NCI-H146 treated with DMSO at 0.1 percent for 48 hours (cell line): ENCODE measurements around the gene DAD1.
"Not testable (repeated sequence)": the region's sequence is repeated elsewhere in the genome, so short reads cannot be mapped to it uniquely, and the experiment has no call there.

Source experiments
- DNase-seq: peaks from one replicate; lab custom pipeline; 2025; ENCODE audit not compliant: unreplicated experiment; lab: John Stamatoyannopoulos, UW

DAD1 gene

DNA sequence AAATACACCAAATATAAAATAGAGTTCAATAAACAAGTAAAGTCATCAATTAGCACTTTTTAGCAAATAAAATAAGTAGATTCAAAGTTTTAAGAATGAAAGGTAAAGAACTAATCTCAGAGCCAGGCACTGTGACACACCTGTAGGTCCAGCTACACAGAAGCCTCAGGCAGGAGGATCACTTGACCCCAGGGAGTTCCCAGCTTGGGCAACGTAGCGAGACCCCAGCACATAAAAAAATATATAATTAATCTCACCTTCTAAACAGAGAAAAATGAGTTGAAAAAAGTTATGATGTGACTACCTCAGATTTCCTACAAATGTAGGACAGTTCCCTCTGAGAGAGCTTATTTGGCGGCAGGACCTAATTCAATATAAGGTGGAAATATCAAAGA is 19.3 kb downstream of the DAD1 start:
- DNase-seq: no peak

DNA sequence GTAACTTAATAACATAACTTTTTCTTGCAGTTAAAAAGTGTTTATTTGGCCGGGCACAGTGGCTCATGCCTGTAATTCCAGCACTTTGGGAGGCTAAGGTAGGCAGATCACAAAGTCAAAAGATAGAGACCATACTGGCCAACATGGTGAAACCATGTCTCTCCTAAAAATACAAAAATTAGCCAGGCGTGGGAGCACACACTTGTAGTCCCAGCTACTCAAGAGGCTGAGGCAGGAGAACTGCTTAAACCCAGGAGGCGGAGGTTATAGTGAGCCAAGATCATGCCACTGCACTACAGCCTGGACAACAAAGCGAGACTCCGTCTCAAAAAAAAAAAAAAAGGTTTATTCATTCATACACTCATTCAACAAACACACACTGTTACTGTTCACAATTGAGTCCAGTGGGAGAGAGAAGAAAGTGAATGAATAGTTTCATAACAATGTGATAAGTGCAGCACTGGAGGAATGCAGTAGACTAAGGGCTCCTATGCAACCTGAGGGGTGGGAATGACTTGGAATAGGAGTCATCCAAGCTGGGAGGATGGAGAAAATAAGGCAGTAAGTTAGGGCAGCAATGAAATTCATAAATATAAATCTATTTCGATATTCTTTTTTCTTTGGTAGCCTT is 19.8 kb downstream of the DAD1 start:
- no peak for DNase-seq

DNA sequence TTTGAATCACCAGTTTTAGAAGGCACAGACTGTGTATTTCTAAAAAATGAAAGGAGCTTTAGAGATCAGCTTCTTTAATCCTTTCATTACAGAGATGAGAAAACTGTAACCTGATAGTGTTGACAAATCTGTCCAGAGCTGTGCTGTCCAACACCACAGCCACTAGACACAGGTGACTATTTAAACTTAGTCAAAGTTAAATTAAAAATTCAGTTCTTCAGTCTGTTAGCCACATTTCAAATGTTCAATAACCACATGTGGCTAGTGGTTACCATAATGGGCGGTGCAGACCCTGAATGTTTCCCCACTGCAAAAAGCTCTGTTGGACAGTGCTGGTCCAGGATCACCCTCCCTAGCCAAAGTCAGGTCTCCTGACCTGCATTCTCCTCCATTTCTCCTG is 21.6 kb downstream of the DAD1 start:
- no peak for DNase-seq

DNA sequence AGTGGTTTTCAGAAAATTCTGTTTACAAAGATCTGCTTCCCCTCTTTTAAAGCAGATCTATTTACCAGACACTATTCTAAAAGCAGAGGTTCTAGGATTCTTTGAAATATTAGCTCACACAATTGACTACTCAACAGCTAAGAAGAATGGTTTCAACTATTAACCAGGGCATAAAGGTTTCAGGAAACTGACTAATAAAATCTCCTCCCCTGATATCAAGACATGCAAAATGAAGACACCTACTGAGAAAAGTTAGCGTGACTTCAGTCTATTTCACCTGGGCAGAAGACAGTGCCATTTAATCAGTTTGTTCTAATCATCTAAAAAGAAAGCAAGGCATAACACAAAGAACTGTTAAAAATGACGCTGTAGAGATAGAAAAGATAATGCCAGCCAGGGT is 22.2 kb downstream of the DAD1 start:
- DNase-seq: no peak

DNA sequence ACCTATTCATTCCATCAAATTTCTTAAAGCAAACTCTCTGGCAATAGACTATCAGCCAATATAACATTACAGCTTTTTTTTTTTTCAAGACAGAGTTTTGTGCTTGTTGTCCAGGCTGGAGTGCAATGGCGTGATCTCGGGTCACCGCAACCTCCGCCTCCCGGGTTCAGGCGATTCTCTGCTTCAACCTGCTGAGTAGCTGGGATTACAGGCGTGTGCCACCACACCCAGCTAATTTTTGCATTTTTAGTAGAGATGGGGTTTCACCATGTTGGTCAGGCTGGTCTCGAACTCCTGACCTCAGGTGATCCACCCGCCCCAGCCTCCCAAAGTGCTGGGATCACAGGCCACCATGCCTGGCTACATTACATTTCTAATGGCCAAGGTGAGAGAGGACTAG is 22.8 kb downstream of the DAD1 start:
- DNase-seq: not testable (repeated sequence)

DNA sequence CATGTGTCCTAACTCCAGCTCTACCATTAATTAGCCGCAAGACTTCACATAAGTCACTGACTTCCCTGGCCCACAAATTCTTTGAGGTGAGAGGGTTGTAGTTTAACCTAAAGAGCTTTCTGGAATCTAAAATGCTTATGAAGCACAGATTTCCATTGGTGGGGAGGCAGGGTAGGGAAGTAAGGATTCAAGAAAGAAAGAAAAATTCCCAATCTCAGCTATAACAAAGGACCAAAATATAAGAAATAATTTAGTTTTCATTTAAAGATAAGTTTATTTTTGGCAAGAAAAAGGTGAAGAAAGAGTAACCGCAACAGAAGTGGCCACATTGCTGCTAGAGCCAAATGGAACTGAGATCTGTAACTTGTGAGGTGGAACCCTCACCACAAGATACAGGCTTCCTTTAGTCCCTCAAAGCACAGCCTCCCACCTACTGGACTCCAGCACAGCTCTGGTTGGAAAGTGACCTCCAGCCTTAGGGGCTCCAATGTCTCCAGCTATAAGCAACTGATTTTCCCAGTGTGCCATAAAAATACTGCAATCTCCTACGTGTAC is 23.6 kb downstream of the DAD1 start:
- DNase-seq: no peak

DNA sequence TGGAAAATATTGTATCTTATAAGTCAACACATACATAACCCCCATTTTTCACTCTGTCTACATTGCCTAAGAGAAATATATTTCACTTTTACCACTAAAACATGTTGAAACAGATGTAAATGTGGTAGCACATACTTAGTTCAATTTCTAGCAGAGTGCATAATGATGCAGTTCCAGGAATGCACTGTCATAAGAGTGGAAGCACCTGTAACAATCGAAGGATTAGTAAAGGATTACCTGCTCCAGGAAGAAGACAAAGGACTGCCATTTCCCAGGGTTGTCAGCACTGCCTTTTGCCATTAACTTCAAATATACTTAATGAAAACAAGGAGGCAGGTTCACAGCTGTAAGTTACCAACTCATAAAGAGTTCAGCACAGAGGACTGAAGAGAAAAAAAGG is 24.6 kb downstream of the DAD1 start:
- DNase-seq: no peak

DNA sequence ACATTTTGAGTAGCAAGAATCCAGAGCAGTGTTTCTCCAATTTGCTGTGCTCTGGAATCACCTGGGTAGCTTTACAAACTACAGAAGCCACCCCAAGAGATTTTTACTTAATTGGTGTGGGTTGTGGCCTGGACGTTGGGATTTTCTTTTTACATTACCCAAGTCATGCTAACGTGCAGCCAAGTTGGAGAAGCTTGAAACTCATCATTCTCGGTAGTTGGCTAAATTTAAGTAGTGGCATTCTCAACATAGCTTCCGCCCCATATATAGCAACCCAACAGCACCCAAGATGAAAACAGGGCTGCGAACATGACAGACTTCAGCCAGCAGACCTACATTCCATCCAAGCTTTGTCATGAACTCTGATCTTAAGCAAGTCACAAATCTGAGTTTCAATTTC is 25.0 kb downstream of the DAD1 start:
- no peak for DNase-seq

DNA sequence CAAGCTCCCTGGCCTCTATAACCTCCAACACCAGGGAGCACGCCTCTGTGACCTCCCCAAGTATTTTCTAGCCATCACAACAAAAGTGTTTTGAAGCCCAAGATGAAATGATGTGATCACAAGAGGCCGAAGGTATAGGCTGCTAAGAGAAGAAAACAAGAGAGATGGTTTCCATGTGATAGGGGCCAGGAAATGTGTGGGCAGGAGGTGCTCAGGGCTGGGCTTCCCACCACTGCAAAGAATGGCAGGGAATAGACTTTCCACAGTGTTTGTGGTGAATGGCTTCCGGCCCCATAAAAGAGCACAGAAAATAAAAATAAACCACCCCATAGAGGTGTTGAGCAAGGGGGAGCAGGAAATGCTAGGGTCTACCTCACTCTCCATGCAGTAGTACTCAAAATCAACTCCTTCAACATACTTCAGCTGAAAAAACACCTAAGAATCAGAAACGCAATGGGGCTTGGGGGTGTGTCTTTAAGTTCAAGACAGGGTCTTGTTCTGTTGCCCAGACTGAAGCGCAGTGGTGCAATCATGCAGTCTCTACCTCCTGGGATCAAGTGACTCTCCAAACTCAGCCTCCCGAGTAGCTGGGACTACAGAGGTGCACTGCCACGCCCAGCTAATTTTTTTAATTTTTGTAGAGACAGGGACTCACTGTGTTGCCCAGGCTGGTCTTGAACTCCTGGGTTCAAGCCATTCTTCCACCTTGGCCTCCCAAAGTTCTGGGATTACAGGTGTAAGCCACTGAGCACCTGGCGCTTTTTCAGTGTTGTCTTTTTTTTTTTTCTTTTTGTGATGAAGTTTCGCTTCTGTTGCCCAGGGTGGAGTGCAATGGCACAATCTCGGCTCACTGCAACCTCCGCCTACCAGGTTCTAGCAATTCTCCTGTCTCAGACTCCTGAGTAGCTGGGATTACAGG is 27.1 kb downstream of the DAD1 start:
- DNase-seq: no peak

DNA sequence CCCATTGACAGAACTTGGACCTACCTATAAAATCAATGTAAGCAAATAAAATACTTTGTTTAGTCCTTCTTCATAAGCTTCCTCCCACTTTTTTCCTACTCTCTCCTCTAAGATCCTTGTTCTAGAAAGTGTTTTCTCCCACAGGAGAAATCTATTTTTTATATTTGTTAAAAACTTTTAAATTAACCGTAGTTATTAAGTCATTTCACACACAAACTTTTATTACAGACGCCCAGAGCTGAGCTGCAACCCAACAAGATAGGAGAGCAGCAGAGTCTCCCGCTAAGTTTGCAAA is 27.7 kb downstream of the DAD1 start:
- DNase-seq: no peak

DNA sequence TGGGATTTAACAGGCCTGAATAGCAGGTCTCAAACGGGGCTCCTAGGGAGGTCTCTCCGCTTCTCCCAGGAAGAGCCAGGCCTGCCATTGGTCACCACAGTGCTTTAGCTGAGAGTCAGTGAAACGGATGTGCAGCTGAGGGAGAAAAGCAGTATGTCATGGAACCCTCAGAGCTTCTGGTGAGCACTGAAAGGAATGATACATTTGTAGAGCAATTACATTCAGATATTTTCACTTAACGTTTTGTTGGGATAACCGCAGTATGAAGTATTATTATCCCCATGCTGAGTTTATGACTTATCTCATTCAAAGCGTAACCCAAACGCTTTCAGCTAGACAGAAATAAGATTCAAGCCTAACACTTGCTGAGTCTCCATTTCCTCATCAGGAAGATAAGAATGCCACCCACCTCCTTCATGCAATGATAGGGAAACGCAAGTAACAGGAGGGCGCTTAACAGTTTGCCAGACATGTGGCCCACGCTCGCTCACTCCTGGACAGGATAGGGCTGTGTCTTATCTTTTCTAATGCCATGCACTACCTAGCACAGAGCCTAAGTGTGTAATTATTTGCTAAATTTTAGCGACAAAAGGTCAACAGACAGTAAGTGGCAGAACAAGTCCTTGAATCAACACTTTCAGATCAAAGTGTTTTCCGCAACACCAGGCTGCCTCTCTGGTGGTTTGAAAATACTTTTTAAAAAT is 28.2 kb downstream of the DAD1 start:
- DNase-seq: no peak

DNA sequence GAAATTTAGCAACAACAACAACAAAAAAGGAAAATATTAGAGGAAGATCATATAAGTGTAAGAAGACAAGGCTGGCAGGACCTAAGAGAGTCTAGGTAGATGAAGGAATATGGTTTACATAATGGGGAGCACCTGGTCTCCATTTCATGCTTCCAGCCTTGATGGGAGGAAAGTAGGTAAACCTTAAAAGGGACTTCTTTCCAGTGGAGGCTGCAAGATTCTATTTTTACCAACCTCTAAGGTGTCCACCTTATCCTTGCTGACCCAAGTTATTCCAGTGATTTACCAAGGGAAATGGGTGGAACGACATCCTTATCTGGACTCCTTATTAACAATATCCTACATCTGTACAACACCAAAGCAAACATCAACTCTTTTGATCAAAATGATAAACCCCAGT is 30.0 kb downstream of the DAD1 start:
- DNase-seq: no peak

DNA sequence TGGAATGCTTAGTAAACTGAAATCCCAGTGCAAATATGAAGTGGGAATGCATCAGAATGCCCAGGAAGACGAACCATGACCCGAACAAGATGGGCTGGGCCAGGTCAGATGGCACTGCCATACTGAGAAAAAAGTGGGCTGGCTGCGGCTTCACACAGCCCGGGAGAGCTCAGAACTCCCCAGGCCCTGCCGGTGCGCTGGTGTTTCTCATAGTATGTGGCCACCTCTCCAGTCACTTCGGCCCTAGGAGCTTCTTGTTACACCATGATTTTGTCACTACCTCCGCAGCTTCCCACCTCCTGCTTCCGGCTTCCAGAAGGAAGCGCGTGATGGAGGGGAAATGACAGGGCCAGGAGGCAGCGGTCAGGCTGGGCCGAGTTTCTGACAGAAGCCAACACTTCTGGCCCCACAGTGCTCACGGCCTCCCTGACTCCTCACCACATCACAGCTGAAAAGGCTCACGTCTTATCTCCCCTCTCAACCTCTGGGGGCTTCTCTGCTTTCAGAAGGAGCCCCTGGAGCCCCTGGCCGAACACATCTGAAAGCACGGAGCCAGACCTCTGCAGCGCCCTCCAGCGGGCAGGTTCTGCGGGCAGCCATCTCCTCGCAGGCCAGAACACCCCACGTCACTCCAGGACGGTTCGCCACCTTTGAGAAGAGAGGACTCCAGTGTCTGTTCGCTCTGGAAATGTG is 30.7 kb downstream of the DAD1 start:
- no peak for DNase-seq

DNA sequence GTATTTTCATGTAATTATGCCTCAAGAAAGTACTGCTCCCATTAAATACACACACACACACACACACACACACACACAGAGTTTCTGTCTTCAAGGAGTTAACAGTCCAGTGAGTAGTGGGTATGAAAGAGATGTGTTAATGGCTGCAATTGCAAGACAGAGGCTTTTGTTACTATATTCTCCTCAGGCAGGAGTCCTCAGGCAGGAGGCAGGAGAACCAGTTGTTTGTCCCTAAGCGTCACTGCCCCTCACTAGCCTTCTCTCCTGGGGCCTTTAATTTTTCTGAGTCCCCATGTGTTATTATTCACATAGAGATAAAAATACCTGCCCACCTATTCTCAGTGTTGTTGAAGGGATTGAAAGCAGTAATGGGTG is 31.2 kb downstream of the DAD1 start:
- DNase-seq: no peak

DNA sequence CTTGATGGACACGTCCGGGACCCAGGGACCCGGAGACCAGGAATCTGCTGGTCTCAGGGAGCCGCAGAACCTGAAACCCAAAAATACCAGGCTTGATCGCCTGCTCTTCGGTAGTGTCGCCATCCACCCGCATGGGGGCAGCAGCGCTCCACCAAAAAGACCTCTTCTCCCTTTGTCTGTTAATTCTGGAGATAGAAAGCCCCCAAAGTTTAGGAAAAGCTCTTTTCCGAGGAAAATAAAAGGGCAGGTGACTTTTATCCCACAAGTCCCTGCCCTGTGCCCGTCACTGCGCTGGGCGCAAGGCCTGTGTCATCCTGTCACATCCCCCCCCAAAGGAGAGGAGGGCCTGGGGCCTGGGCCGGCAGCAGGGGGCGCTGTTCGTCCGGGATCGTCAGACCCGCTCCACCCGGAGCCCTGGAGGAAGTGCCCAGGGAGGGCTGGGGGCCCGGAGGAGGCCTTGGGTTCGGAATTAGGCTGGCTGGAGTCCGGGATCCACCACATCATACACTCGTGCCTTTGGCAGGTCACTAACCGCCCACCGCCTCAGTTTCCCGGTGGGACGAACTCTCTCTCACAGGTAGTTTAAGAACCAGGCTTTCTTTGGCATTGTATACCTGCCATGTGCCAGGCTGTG is 31.9 kb downstream of the DAD1 start:
- DNase-seq: peak; percentile 64

DNA sequence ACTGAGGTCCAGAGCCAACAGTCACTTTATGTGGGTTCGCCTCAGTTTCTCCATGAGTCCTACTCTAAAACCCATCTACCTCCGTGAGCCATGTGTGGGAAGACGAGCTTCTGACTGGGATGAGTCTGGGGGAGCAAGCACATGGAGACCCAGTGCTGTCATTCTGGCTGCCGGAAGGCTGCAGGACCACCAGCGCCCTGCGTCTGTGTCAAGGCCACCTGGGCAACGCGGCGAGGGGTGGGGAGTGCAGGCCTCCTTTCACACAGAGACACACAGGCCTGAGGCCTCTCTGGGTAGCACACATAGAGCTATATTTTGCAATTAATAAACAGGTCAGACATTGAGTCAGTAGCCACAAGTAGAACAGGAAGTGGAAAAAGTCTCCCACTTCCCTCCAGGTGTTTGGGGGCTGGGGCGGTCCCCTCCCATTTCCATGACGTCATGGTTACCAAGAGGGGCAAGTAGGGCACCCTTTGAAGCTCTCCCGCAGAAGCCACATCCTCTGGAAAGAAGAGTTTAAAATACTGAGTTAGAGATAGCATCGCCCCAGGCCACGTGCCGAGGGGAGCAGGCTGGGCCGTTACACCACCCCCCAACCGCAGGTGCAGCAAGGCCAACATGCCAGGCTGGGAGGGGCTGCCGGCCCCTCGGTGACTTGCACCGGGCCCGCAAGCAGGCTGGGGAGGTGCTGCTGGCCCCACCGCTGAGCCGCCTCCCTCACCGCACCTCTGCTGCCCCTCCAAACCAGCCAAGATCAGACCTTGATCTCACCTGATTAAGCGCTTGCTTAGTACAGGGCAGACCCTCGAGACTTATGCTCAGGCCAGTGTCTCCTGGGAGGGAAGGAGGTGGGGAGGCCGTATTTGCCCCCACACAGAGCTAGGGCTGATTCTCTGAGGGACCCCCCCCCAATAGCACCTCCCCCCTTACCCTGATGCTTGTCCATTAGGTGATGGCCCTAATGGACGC is 32.7 kb downstream of the DAD1 start:
- DNase-seq: no peak

DNA sequence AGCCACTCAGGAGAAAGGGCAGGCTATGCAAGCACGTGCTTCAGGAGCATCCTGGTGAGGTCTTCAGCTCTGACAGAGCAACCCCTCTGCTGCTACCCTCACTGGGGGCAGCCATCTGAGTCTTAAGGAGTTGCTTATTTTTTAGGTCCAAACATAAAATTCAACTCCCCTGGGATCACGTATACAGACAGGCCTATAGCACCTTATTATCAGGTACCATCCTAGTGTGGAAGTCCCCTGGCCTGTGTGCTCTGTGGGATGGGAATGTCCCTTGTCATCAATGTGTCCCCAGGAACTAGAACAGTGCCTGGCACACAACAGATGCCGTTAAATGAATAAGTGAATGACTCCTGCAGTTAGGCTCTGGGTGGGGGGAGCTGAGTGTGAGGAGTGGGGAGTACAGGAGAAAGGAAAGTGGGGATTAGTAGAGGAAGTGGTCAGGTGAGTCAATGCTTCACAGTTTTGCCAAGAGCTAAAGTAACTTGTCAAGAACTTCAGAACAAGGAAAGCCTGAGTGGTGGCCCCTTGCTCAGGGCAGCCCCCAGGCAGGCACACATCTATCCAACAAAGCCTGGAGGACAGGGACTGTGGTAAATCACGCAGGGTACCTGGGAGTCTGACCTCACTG is 33.5 kb downstream of the DAD1 start:
- DNase-seq: no peak

DNA sequence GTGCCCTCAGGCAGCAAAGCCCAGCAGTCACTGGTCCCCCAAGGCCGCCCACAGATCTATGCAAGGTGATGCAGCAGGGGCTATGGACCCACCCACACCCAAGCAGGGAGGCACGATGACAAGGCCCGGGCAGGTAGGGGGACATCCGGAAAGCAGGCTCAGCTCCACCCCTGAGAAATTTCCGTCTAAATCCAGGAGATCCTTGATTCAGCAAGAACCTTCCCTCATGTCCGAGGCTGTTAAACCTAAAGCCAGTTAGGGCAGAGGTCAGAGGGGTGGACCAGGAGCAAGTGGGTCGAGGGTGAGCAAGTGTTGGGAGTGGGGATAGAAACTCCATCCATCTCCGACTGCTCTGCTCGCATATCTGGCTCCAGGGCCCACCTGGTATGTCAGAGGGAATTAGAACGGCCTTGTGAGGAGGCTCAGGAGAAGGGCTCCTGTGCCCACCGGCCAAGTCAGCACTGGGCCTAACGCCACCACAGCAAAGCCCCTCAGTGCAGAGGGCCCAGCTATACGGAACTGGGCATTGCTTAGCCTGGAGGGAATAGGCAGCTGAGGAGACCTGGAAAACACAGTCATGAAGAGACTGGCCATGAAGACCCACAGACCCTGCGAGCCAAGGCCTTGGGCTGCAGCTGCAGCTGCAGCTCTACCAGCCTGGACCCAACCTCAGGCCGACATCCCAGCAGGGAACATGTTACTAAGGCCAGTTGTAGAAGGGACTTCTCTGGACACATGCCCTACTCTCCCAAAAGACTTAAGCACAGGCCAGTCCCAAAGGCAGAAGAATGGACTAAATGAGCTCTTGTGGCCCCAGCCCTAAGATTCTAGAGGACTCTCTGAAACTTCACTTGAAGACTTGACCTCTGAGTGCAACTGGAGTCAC is 34.3 kb downstream of the DAD1 start:
- no peak for DNase-seq
